Calu3 (cell line): ENCODE data around the gene ADGRF5. TPM values are rescaled to one million over a fixed set of nuclear protein-coding genes. Genes with fewer than 3 reads are reported as not detected.

Experiments
- total RNA-seq: library from RNA; stranded (reverse); gene quantifications from 2 replicates; pipeline ENCODE4 v1.2.3, GENCODE V29; 2022

The ADGRF5 gene
- total RNA-seq, 1 experiment from 2014 or later = 0.24 TPM

Other genes with a start within 250 kb of the ADGRF5 start
- 0.07 and 0.10 TPM in 2 replicates for gene TDRD6, start 234.1 kb downstream of the ADGRF5 start, total RNA-seq
- 1.9 and 2.1 TPM in 2 replicates for gene PLA2G7, start 186.6 kb downstream of the ADGRF5 start, total RNA-seq
- not detected in 2 replicates for gene ANKRD66, start 175.0 kb downstream of the ADGRF5 start, total RNA-seq
- gene MEP1A, start 128.5 kb downstream of the ADGRF5 start, total RNA-seq = not detected in 2 replicates
- 256 and 313 TPM in 2 replicates for gene ADGRF1, start 120.4 kb upstream of the ADGRF5 start, total RNA-seq